ENCODE results near the gene NCAM1.

DNA sequence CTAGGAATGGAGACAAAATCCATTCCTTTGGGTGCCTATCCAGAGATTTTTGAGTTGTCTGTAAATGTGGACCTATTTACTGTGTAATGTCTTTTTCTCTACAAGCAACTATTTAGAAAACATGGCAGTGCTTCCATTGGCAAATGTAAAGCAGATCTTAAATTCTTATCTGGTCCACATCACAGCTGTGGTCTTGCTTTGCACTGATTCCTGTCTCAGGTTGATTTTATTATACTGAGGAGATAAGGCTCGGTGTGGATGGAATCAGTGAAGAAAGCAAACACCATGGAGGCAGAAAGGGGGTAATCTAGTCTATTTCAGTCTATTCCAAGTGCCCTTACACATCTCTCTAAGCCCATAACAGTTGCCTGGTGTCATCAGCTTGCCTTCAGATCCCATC is 160.5 kb downstream of the NCAM1 start:
- no peak for TF ChIP-seq EZH2phosphoT487 (IDR thresholded peaks at IDR 0.05; ENCODE audit: low read length)
- TF ChIP-seq, protein P1, sequence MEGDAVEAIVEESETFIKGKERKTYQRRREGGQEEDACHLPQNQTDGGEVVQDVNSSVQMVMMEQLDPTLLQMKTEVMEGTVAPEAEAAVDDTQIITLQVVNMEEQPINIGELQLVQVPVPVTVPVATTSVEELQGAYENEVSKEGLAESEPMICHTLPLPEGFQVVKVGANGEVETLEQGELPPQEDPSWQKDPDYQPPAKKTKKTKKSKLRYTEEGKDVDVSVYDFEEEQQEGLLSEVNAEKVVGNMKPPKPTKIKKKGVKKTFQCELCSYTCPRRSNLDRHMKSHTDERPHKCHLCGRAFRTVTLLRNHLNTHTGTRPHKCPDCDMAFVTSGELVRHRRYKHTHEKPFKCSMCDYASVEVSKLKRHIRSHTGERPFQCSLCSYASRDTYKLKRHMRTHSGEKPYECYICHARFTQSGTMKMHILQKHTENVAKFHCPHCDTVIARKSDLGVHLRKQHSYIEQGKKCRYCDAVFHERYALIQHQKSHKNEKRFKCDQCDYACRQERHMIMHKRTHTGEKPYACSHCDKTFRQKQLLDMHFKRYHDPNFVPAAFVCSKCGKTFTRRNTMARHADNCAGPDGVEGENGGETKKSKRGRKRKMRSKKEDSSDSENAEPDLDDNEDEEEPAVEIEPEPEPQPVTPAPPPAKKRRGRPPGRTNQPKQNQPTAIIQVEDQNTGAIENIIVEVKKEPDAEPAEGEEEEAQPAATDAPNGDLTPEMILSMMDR (IDR thresholded peaks at IDR 0.05; ENCODE audit: low read length): no peak
- no peak for TF ChIP-seq EZH2 (optimal IDR thresholded peaks at IDR 0.05; ENCODE audit: low read depth, low read length)
